Measurements from ENCODE around the gene ITPRID2. TPM values are rescaled to one million over a fixed set of nuclear protein-coding genes. Genes with fewer than 3 reads are reported as not detected.

Gene ITPRID2
- total RNA-seq, 1 donor from 2014 or later, result 64.1 TPM

DNA sequence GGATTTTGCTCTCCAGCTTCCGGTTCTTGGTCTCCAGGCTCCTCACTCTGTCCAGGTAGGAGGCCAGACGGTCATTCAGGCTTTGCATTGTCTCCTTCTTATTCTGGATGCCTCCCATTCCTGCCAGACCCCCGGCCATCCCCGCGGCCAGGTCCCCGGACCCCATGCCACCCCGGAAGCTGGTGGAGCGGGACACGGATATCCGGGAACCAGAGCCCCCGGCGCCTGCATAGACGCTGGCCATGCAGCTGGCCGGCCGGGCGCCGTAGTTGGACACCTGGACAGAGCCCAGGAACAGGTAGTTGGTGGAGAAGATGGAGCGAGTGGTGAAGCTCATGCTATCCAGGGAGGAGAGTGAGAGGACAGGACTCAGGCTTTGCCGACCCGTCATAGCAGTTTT lies 70.6 kb downstream of the ITPRID2 start:
- no peak for TF ChIP-seq POLR2A (IDR thresholded peaks at IDR 0.05)
- TF ChIP-seq POLR2AphosphoS5 (IDR thresholded peaks at IDR 0.05; ENCODE audit: insufficient read depth in 1 of 2, low read depth in 1 of 2), result no peak
- TF ChIP-seq, protein P1, sequence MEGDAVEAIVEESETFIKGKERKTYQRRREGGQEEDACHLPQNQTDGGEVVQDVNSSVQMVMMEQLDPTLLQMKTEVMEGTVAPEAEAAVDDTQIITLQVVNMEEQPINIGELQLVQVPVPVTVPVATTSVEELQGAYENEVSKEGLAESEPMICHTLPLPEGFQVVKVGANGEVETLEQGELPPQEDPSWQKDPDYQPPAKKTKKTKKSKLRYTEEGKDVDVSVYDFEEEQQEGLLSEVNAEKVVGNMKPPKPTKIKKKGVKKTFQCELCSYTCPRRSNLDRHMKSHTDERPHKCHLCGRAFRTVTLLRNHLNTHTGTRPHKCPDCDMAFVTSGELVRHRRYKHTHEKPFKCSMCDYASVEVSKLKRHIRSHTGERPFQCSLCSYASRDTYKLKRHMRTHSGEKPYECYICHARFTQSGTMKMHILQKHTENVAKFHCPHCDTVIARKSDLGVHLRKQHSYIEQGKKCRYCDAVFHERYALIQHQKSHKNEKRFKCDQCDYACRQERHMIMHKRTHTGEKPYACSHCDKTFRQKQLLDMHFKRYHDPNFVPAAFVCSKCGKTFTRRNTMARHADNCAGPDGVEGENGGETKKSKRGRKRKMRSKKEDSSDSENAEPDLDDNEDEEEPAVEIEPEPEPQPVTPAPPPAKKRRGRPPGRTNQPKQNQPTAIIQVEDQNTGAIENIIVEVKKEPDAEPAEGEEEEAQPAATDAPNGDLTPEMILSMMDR (IDR thresholded peaks at IDR 0.05), result no peak

DNA sequence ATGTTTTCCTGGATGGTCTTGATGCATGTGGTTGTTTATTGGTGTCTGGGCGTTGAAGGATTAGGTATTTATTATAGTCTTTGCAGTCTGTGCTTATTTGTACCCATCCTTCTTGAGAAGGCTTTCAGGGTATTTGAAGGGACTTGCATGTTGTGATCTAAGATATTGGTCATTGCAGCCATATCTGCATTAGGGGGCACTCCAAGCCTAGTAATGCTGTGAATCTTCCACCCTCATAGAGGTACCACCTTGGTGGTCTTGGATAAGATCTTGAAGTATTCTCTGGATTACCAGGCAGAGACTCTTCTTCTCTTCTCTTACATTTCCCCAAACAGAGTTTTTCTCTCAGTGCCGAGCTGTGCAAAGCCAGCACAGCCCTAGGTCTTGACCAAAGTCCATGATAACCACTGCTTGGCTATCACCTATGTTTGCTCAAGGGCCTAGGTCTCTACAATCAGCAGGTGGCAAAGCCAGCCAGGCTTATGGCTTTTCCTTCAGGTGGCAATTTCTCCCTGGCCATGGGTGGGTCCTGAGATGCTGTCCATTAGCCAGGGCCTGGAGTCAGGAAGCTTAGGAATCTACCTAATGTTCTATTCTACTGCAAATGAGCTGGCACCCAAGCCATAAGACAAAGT lies 78.7 kb downstream of the ITPRID2 start:
- no peak overlapping the region for H3K4me3 ChIP-seq
- intact Hi-C loops (cut with DNase I), result no loop called here
- H3K27ac ChIP-seq, result no peak overlapping the region
- TF ChIP-seq, protein P1 (IDR thresholded peaks at IDR 0.05), result no peak
- TF ChIP-seq POLR2AphosphoS5 (IDR thresholded peaks at IDR 0.05; ENCODE audit: insufficient read depth in 1 of 2, low read depth in 1 of 2) (no peak), POLR2A (IDR thresholded peaks at IDR 0.05) (no peak)
- no peak for DNase-seq (ENCODE audit: extremely low spot score in 2 of 2)
- no peaks in the 10 kb centered on the region for H3K36me3 ChIP-seq
- no peaks in the 10 kb centered on the region for H3K27me3 ChIP-seq
- no peaks in the 10 kb centered on the region for H3K9me3 ChIP-seq
- H3K4me1 ChIP-seq, result no peaks in the 10 kb centered on the region

More for the DNA sequence above, 70.6 kb downstream of the ITPRID2 start:
- no peaks in the 10 kb centered on the region for H3K36me3 ChIP-seq
- DNase-seq (ENCODE audit: extremely low spot score in 2 of 2), result no peak
- intact Hi-C loops (cut with DNase I), result no loop called here
- H3K4me1 ChIP-seq, result no peaks in the 10 kb centered on the region
- H3K27me3 ChIP-seq, result no peaks in the 10 kb centered on the region
- no peak overlapping the region for H3K4me3 ChIP-seq
- no peaks in the 10 kb centered on the region for H3K9me3 ChIP-seq
- H3K27ac ChIP-seq, result no peak overlapping the region

DNA sequence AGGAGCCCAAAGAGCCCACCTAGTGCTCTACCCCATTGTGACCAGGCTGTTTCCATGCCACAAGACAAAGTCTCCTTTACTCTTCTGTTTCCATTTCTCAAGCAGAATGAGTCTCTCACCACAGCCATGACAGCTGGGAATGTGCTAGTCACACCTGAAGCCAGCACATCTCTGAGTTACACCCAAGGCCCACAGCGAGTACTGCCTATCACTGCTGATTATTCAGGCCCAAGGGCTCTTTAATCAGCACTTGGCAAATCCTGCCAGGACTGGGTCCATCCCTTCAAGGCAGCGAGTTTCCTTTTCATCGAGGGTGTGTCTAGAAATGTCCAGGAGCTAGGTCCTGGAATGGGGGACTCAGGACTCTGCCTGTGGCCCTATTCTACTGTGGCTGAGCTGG lies 79.5 kb downstream of the ITPRID2 start:
- DNase-seq (ENCODE audit: extremely low spot score in 2 of 2), result no peak
- no peaks in the 10 kb centered on the region for H3K36me3 ChIP-seq
- no peak overlapping the region for H3K4me3 ChIP-seq
- H3K27me3 ChIP-seq, result no peaks in the 10 kb centered on the region
- intact Hi-C loops (cut with DNase I), result no loop called here
- H3K27ac ChIP-seq, result no peak overlapping the region
- H3K9me3 ChIP-seq, result no peaks in the 10 kb centered on the region
- no peak for TF ChIP-seq POLR2A (IDR thresholded peaks at IDR 0.05)
- no peaks in the 10 kb centered on the region for H3K4me1 ChIP-seq

DNA sequence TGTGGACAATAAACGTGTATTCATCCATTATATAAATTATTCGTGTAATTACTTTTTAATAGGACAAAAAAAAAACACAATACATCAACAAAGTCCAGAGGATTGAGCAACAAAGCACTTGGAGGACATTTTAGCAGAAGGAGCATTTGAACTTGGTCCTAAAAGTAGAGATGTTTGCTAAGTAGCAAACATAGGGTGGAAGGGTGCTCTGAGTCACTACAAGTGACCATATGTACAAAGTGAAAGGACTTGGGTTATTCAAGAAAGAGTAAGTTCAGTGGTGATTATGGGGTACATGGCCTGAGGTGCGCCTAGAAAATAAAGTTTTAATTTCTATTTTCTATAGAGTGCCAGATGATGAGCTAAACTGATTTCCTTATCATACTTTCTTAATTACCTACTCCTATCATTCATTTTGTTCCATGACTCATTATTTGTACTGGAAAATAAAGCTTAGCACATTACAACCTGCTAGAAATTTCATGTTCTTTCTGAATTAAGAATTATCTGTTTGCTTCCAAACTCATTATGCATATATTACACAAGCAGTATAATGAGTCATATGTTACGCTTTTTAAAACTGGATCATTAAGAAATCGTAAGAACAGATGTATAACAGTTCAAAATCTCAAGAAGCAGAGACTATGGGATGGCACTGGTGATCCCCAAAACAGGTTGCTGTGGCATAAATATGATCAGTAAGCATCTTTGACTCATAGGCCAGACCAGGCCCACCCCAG lies 81.1 kb downstream of the ITPRID2 start:
- H3K9me3 ChIP-seq, result no peaks in the 10 kb centered on the region
- no peaks in the 10 kb centered on the region for H3K4me1 ChIP-seq
- intact Hi-C loops (cut with DNase I), result no loop called here
- TF ChIP-seq, protein P1 (IDR thresholded peaks at IDR 0.05), result no peak
- TF ChIP-seq POLR2AphosphoS5 (IDR thresholded peaks at IDR 0.05; ENCODE audit: insufficient read depth in 1 of 2, low read depth in 1 of 2) (no peak), POLR2A (IDR thresholded peaks at IDR 0.05) (no peak)
- H3K27ac ChIP-seq, result no peak overlapping the region
- DNase-seq (ENCODE audit: extremely low spot score in 2 of 2), result no peak
- H3K27me3 ChIP-seq, result no peaks in the 10 kb centered on the region
- no peak overlapping the region for H3K4me3 ChIP-seq
- H3K36me3 ChIP-seq, result no peaks in the 10 kb centered on the region

DNA sequence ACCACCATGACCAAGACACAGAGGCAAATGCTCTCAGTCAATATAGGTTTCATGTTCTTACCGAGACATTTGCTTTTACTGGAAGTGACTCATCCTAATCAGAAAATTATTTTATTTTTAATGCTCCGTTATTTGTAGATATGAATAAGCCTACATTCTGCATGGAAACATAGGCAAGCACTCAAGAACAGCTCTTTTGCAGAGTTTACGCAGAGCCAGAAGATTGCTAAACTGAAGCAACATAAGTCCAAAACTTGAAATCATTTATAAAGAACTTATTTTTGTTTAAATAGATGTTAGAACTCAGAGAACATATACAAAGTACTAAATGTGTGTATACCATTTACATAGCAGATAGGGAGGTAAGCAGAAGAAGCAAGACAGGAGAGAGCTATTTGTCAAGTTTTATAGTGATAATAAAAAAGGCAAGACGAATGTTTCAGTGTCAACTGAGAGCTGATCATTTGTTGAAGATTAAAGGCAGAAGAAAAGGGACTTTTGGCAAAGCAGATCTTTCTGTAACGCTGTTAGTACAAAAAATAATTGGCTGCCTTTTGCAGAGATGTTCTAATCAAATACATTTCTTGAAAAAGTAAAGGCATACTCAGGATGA lies 81.7 kb downstream of the ITPRID2 start:
- Histone ChIP-seq H3K36me3 (no peaks in the 10 kb centered on the region), H3K4me1 (no peaks in the 10 kb centered on the region), H3K27me3 (no peaks in the 10 kb centered on the region), H3K27ac (no peak overlapping the region), H3K9me3 (no peaks in the 10 kb centered on the region), H3K4me3 (no peak overlapping the region)
- DNase-seq (ENCODE audit: extremely low spot score in 2 of 2), result no peak
- no peak for TF ChIP-seq POLR2A (IDR thresholded peaks at IDR 0.05)
- intact Hi-C loops (cut with DNase I), result no loop called here
